Keratinocyte (primary cell): ENCODE results near the gene AUP1. TPM values are rescaled to one million over a fixed set of nuclear protein-coding genes. Genes with fewer than 3 reads are reported as not detected.

Source experiments
- DNase-seq: peaks from one replicate; pipeline ENCODE4 v3.0.0-alpha.2; 2011; ENCODE audit warnings: low read depth, missing footprints, low spot score
- FAIRE-seq: peaks from 2 replicates; lab custom pipeline; 2011; peaks lifted over from hg19 to GRCh38; lab: Jason Lieb, UNC
- H2AFZ ChIP-seq: 2 replicates; pipeline ENCODE4 v1.6.0; 2012; ENCODE audit warnings: low read length, control low read depth, inconsistent platforms; ENCODE audit not compliant: control insufficient read depth
- H3K27ac ChIP-seq: 2 replicates; pipeline ENCODE4 v1.5.1; 2011; ENCODE audit warnings: low read length; ENCODE audit not compliant: control insufficient read depth, insufficient read depth
- H3K27me3 ChIP-seq: 3 replicates; pipeline ENCODE4 v1.6.0; 2011; ENCODE audit warnings: low read length; ENCODE audit not compliant: control insufficient read depth, insufficient read depth; ENCODE audit errors: extremely low read depth
- H3K36me3 ChIP-seq, 2 experiments: 2 replicates in 1 of 2; 3 replicates in 1 of 2; pipeline ENCODE4 v1.5.1; 2011; ENCODE audit warnings: low read length in 2 of 2, mild to moderate bottlenecking in 1 of 2; ENCODE audit not compliant: control insufficient read depth in 2 of 2, insufficient read depth in 2 of 2; ENCODE audit errors: extremely low read depth in 1 of 2
- H3K4me1 ChIP-seq: 3 replicates; pipeline ENCODE4 v1.5.1; 2011; ENCODE audit warnings: low read length; ENCODE audit not compliant: control insufficient read depth, insufficient read depth; ENCODE audit errors: extremely low read depth
- H3K4me2 ChIP-seq: 3 replicates; pipeline ENCODE4 v1.6.0; 2011; ENCODE audit warnings: low read depth, low read length; ENCODE audit not compliant: control insufficient read depth, insufficient read depth; ENCODE audit errors: extremely low read depth
- H3K4me3 ChIP-seq, 3 experiments: fragments of 200-600 bp in 1 of 3; sonication (generic) in 1 of 3; 2 replicates in 2 of 3; 3 replicates in 1 of 3; pipeline ENCODE4 v1.5.1; 2011 to 2016; ENCODE audit warnings: low read length in 3 of 3, mild to moderate bottlenecking in 3 of 3, control low read depth in 2 of 3, inconsistent platforms in 1 of 3, low read depth in 1 of 3, mixed read lengths in 1 of 3, mixed run types in 1 of 3, moderate library complexity in 1 of 3; ENCODE audit not compliant: control insufficient read depth in 2 of 3, insufficient read depth in 2 of 3; ENCODE audit errors: extremely low read depth in 1 of 3
- H3K79me2 ChIP-seq: 2 replicates; pipeline ENCODE4 v1.6.0; 2012; ENCODE audit warnings: low read length; ENCODE audit not compliant: control insufficient read depth, insufficient read depth
- H3K9ac ChIP-seq: 3 replicates; pipeline ENCODE4 v1.6.0; 2011; ENCODE audit warnings: low read length; ENCODE audit not compliant: control insufficient read depth, insufficient read depth; ENCODE audit errors: extremely low read depth
- H3K9me1 ChIP-seq: 3 replicates; pipeline ENCODE4 v1.6.0; 2011; ENCODE audit warnings: low read length; ENCODE audit not compliant: control insufficient read depth, insufficient read depth; ENCODE audit errors: extremely low read depth
- H3K9me3 ChIP-seq: 2 replicates; pipeline ENCODE4 v1.5.1; 2012; ENCODE audit warnings: low read depth, low read length; ENCODE audit not compliant: control insufficient read depth
- H4K20me1 ChIP-seq: 3 replicates; pipeline ENCODE4 v1.6.0; 2011; ENCODE audit warnings: low read length; ENCODE audit not compliant: control insufficient read depth, insufficient read depth; ENCODE audit errors: extremely low read depth
- EZH2 ChIP-seq: IDR thresholded peaks from one replicate; pipeline ENCODE4 v1.6.1; 2012; ENCODE audit warnings: inconsistent platforms, mild to moderate bottlenecking, low read length, moderate library complexity
- dilution Hi-C: fragments of 300-500 bp; cut with MboI; formaldehyde crosslinking; loops from one replicate; pipeline ENCODE4 v1.7.0; 2020; ENCODE audit warnings: low sequenced_read_pairs; ENCODE audit not compliant: extremely low pct_ligation_motif_present
- polyA plus RNA-seq, 5 experiments: library from polyadenylated mRNA; depleted of rRNA in 3 of 5; stranded (reverse) in 3 of 5; stranded (forward) in 1 of 5; unstranded in 1 of 5; fragments of >200 nt; gene quantifications; 1 replicate in 1 of 5; 2 replicates in 3 of 5; 3 replicates in 1 of 5; pipeline versions ENCODE4 v1.2.1 to v1.2.3, GENCODE V29; 2011 to 2012; ENCODE audit warnings: missing spikeins in 2 of 5, low read depth in 1 of 5, low replicate concordance in 1 of 5
- TF ChIP-seq, protein P1 (sequence below), 3 experiments: IDR thresholded peaks in 1 of 3; conservative IDR thresholded peaks in 1 of 3; optimal IDR thresholded peaks in 1 of 3; 2 replicates in 2 of 3; 3 replicates in 1 of 3; pipeline versions ENCODE3 to v1.5.1; 2011; ENCODE audit warnings: low read length in 3 of 3, mild to moderate bottlenecking in 3 of 3, moderate library complexity in 2 of 3, control low read depth in 1 of 3, inconsistent platforms in 1 of 3; ENCODE audit not compliant: insufficient read depth in 2 of 3; ENCODE audit errors: extremely low read depth in 1 of 3

Gene AUP1
- polyA plus RNA-seq, 1 donor (not counting 4 experiments of a cell fraction or from before 2014, with no cell fraction given) = 94.9 TPM

DNA sequence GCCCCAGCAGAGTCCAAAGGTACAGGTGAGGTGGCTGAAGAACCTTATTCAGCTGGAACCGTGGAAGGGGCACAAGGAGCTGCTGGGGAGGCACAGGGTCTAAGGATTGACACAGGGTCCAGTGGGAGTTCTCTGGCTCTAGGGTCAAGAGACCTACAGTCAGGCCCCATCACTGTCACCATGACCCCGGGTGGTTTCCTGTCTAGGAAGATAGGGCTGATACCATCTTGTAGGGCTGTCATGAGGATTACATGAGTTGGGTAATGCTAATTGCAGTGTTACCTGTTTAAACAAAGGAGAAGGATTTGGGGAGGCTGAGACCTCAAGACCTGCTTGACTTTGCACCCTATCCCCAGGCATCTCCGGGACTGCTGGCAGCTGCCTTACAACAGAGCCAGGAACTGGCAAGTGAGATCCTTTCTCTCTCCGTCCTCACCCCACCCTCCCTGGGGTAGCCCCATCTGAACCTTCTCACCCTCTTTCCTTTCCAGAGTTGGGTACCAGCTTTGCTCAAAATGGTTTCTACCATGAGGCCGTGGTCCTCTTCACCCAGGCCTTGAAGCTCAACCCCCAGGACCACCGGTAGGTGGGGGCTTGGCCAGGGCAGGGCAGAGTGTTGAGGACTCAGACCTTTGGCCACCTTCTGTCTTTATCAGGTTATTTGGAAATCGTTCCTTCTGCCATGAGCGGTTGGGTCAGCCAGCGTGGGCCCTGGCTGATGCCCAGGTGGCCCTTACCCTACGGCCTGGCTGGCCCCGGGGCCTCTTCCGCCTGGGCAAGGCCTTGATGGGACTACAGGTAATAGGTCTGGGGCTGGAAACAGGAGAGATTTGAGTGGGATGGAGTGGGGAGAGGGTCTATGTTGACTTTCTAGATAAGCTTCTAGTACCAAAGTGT is 37.6 kb downstream of the AUP1 start:
- Histone ChIP-seq H3K4me1 (peaks cover 13% of the 10 kb centered on the region), H3K36me3 (peaks cover 32 to 39% of the 10 kb centered on the region in 2 experiments), H3K79me2 (peaks cover 4% of the 10 kb centered on the region), H3K27ac (no peak overlapping the region), H2AFZ (no peak overlapping the region), H3K27me3 (no peaks in the 10 kb centered on the region), H3K9ac (no peak overlapping the region), H3K9me3 (no peaks in the 10 kb centered on the region), H3K4me3 (no peak overlapping the region), H4K20me1 (no peaks in the 10 kb centered on the region), H3K4me2 (no peak overlapping the region), H3K9me1 (no peaks in the 10 kb centered on the region)
- DNase-seq = no peak
- dilution Hi-C loops = no loop called here
- no peak for FAIRE-seq
- no peak for TF ChIP-seq EZH2
- TF ChIP-seq, protein P1, sequence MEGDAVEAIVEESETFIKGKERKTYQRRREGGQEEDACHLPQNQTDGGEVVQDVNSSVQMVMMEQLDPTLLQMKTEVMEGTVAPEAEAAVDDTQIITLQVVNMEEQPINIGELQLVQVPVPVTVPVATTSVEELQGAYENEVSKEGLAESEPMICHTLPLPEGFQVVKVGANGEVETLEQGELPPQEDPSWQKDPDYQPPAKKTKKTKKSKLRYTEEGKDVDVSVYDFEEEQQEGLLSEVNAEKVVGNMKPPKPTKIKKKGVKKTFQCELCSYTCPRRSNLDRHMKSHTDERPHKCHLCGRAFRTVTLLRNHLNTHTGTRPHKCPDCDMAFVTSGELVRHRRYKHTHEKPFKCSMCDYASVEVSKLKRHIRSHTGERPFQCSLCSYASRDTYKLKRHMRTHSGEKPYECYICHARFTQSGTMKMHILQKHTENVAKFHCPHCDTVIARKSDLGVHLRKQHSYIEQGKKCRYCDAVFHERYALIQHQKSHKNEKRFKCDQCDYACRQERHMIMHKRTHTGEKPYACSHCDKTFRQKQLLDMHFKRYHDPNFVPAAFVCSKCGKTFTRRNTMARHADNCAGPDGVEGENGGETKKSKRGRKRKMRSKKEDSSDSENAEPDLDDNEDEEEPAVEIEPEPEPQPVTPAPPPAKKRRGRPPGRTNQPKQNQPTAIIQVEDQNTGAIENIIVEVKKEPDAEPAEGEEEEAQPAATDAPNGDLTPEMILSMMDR (optimal IDR thresholded peaks at IDR 0.05 in 1 of 3, IDR thresholded peaks at IDR 0.05 in 1 of 3, conservative IDR thresholded peaks at IDR 0.05 in 1 of 3; ENCODE audit: extremely low read depth in 1 of 3, insufficient read depth in 2 of 3, low read length in 3 of 3) = no peak

DNA sequence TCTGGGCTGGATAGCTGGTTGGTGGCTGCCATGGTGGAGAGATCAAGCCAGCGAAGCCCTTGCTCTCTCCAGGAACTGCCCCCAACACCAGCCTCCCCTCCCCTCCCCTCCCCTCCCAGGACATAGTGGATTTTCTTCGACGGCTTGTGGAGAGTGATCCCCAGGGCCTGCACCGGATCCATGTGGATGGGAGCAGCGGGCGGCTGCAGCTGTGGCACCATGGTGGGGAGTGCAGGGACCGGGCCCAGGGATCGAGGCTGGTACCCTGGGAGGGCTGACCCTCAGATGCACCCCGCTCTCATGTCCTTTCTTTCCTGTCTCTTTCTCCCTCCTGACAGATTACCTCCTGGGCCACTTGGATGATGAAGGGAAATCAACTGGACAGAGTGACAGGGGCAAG is 39.6 kb downstream of the AUP1 start:
- Histone ChIP-seq H3K4me2 (no peak overlapping the region), H2AFZ (no peak overlapping the region), H3K9ac (no peak overlapping the region), H3K27me3 (no peaks in the 10 kb centered on the region), H4K20me1 (no peaks in the 10 kb centered on the region), H3K4me1 (peaks cover 10% of the 10 kb centered on the region), H3K9me3 (no peaks in the 10 kb centered on the region), H3K27ac (no peak overlapping the region), H3K79me2 (peaks cover 12% of the 10 kb centered on the region), H3K4me3 (no peak overlapping the region), H3K9me1 (no peaks in the 10 kb centered on the region), H3K36me3 (peaks cover 31 to 45% of the 10 kb centered on the region in 2 experiments)
- dilution Hi-C loops = no loop called here
- TF ChIP-seq, protein P1 (optimal IDR thresholded peaks at IDR 0.05 in 1 of 3, IDR thresholded peaks at IDR 0.05 in 1 of 3, conservative IDR thresholded peaks at IDR 0.05 in 1 of 3; ENCODE audit: extremely low read depth in 1 of 3, insufficient read depth in 2 of 3, low read length in 3 of 3) = no peak
- TF ChIP-seq EZH2 = no peak
- DNase-seq (no peak), FAIRE-seq (no peak)
